Embryonic facial prominence (tissue), 1 donor: Measurements from ENCODE around the gene CEMIP2.

Experiments
- DNase-seq: peaks from one replicate; pipeline ENCODE4 v3.0.0-alpha.2; 2016; ENCODE audit errors: extremely low spot score

Gene CEMIP2

GRCh38 chr9:71774920-71775319, 6.6 kb upstream of the CEMIP2 start:
- no peak for DNase-seq

- no peak for DNase-seq
These were observed 4.4 kb upstream of the CEMIP2 start for GRCh38 chr9:71772726-71773125.

DNA sequence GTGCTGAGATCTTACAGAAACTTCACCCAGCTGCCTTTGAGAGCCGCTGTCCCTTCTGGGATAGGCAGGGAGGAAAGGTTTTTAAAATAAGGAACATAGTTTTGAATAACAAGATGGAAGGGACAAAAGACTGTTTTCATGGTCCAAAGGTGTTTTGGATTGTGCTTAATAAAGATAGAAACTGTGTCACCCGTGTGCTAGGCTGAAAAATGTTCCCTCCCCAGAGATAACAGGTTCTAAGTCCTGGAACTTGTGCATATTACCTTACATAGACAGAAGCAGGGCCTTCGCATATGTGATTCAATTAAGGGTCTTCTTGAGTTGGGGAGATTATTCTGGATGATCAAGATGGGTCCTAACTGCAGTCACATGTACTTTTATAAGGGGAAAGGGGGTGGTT, 1.9 kb upstream of the CEMIP2 start:
- DNase-seq: no peak

GRCh38 chr9:71769175-71770161, 1.2 kb upstream of the CEMIP2 start:
- no peak for DNase-seq

DNA sequence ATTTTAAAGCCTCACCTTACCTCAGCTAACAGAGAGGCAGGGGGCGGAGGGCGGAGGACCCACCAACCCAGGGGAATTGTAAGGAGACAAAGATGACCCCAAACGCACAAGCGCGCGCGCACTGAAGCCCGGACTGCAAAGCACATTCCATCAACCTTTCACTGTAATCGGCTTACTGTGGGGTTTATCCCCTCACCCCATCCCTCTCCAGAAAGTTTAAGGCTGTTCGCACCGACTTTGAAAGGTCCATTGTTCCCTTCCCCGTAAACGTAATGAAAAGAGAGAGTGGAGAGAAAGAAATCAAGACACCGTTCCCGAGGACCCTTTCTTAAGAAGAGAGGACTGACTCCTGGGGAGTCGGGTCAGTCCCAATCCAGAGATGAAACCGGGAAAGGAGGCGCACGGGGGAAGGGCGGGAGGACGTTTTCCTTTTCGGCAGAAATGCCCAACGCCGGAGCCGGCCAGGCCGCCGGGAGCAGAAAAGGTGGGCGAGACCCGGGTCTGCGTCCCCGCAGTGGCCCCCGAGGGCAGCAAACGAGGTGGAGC, 464 bp downstream of the CEMIP2 start:
- no peak for DNase-seq

DNA sequence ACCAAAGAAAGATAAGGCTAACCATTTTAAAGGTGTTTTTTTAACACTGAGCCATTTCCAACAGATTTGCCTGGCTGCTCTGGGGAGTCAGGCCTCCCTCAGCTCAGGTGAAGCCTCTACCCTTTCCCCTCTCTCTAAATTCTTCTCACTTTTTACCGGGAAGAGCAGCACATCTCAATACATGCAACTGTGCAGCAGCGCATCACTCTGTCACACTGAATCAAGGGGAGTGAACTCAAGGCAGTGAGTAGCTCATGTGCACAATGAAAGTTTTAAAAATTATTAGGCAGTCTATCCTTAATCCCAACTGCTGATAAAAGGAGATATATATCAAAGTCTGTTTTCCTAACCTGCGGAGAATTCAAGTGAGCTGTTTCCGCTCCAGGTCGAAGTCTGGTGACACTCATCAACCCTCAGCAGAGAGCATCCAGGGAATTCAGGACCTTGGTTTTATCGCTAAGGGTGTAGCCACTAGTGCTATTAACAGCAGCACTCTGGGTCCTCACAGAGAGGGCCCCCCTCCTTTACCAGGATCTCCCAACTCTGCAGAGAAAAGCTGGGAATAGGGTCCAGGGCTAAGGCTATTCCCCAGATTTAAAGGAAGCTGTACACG, 1.0 kb downstream of the CEMIP2 start:
- no peak for DNase-seq

GRCh38 chr9:71766663-71767062, 1.6 kb downstream of the CEMIP2 start:
- no peak for DNase-seq

- no peak for DNase-seq
These were observed 2.6 kb downstream of the CEMIP2 start for GRCh38 chr9:71765693-71766092.

DNA sequence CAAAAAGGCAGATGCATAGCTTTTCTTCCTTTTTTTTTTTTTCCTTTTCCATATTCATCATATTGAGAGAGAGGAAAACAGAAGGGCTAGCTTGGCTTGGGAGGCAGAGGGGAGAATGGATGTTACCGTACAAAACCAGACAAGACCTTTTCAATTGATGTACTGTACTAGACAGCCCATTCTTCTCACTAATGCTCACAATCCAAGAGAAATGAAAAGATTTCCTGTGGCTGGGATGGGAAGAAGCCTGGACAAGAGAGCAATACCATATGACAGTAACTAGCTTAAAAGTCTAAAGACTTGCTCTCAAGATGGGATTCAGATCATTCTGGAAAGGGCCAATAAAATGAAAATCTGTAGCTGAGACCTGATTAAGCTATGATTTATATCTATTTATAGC, 3.4 kb downstream of the CEMIP2 start:
- no peak for DNase-seq

GRCh38 chr9:71764463-71764862, 3.9 kb downstream of the CEMIP2 start:
- DNase-seq: no peak

DNA sequence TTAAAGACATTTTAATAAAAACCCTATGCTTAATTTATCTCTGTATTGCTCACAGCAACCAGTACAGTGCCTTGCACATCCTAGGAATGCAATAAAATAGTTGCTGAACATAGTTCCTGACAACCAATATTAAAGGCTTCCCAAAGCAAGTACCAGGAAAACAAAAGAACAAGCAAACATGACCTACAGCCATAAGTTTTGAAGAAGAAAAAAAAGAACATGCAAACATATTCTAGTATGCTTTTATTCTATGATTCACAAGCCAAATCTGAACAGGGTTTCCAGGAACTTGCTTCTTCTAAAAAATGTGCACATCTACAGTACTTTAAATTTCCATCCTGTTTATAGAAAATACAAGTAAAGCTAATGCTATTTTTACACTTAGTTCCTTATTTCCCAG, 4.5 kb downstream of the CEMIP2 start:
- DNase-seq: no peak

GRCh38 chr9:71762900-71763653, 5.2 kb downstream of the CEMIP2 start:
- no peak for DNase-seq

GRCh38 chr9:71761938-71762353, 6.4 kb downstream of the CEMIP2 start:
- DNase-seq: no peak

- no peak for DNase-seq
These were observed 7.4 kb downstream of the CEMIP2 start for GRCh38 chr9:71760901-71761300.

DNA sequence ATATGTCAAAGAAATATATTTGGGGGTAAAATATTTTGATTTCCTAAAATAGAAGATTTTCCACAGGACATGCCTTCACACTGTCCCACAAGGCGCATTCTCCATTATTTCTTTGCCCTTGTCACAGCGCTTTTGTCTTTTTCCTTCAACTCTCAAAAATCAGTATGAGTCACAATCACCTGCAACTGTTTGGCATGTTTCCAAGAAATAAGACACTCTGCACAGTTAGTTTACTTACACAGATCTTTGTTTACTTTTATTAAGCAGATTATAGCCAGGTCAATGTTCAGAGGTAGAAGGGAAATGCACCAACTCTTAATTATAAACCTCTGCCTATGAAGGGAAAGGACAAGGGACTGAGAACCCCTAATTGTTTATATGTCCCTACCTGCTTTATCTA, 9.5 kb downstream of the CEMIP2 start:
- DNase-seq: no peak

DNA sequence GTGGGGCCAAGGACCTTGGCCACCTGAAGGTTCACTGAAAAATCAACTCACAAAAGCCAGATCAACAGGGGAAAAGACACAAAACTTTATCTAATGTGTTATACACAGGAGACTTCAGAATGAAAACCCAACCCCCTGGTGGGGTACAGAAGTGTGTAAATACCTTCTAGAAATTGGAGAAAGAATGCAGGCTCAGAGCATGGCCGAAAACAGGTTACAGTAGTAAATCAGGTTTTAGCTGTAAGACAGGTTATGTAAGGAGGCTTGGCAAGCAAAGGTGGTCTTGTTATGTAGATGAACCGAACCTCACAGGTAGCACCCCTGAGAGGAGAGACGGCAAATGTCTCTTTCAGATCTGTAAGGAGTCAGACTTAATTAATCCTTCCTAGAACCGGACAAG, 10.0 kb downstream of the CEMIP2 start:
- DNase-seq: no peak

DNA sequence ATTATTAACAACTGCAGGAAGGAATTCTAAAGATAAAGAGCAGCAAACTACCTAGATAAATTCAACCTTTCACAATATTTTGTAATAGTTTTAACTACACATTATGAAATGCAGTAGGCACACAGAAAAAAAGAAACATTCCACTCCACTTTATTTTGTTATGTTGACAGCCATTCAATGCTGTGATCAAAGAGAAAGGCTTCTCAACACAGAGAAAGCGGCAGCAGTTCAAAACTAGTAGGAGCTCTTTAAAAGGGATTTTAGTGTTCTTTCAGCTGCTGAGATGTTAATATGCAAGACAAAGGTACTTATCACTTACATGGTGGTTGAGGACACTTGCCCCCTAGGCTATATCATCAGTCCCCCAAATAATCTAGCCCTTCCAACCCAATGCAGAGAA, 11.6 kb downstream of the CEMIP2 start:
- DNase-seq: no peak

GRCh38 chr9:71755869-71756268, 12.4 kb downstream of the CEMIP2 start:
- DNase-seq: no peak

DNA sequence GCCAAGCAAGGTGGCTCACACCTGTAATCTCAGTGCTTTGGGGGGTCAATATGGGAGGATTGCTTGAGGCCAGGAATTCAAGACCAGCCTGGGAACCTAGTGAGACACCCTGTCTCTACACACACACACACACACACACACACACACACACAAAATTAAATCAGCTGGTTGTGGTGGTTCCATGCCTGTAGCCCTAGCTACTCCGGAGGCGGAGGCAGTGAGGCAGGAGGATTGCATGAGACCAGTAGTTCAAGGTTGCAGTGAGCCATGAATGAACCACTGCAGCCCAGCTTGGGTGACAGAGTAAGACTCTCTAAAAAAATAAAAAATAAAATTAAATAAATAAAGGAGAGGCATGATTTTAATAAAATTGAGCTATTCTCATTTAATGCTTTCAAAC, 13.1 kb downstream of the CEMIP2 start:
- DNase-seq: no peak

- no peak for DNase-seq
These were observed 14.2 kb downstream of the CEMIP2 start for GRCh38 chr9:71754151-71754550.

DNA sequence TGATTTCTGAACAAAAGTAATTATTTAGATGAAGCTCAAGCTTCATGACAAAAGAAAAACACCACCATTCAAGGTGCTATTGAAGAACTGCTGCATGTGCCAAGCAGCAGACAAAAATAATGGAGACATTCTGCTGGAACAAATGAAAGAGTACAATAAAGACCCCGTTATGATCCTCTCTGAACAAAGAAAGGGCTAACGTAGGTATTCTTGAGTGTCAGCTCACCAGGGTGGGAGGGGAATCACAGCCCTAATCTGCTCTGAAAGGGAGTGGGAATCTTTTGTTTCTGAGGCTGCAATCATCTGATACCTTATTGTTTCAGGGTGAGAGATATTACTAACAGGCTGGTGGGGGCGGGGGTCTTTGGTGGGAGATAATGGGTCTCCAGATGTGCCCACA, 15.4 kb downstream of the CEMIP2 start:
- DNase-seq: no peak

- no peak for DNase-seq
These were observed 16.0 kb downstream of the CEMIP2 start for GRCh38 chr9:71752352-71752751.
